ENCODE data around the gene MANEAL. TPM values are rescaled to one million over a fixed set of nuclear protein-coding genes. Genes with fewer than 3 reads are reported as not detected.

The MANEAL gene
- total RNA-seq, 3 donors from 2014 or later = 0.64 to 3.7 (median 2.9) TPM

DNA sequence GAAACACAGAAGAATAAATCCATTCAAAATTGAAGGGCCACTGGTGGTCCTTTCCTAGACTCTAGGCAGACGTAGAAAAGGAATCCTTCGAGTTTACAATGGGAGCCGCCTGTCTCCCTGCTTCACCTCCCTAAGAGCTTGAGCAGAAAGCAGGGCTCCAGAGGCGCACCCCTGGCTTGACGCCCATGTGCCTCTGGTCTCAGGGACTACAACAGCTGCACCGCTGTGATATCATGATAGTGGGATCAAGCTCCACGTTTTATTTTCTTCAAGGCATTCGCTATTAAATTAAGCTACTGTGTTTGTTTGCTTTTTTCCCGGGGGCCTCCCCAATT is 13.5 kb downstream of the MANEAL start:
- Histone ChIP-seq H3K4me3 (peak overlapping the region; percentile 88 to 98 (median 96)), H3K27me3 (no peaks in the 10 kb centered on the region), H3K36me3 (peaks cover 4% of the 10 kb centered on the region), H3K27ac (peak overlapping the region; percentile 93 to 98), H3K4me1 (peaks cover 4 to 14% of the 10 kb centered on the region in 2 donors), H3K9me3 (no peaks in the 10 kb centered on the region)
- intact Hi-C loops (cut with DNase I; ENCODE audit: low total_unique reads) = loop anchor here (5.0 kb wide), 1 partner anchor 1040 kb away; no protein-coding TSS in a partner anchor
- no peak for DNase-seq (ENCODE audit: low spot score in 2 of 2)
- no peak for TF ChIP-seq POLR2A (IDR thresholded peaks at IDR 0.05)
- TF ChIP-seq POLR2AphosphoS5 (IDR thresholded peaks at IDR 0.05) = no peak
- TF ChIP-seq, protein P1, sequence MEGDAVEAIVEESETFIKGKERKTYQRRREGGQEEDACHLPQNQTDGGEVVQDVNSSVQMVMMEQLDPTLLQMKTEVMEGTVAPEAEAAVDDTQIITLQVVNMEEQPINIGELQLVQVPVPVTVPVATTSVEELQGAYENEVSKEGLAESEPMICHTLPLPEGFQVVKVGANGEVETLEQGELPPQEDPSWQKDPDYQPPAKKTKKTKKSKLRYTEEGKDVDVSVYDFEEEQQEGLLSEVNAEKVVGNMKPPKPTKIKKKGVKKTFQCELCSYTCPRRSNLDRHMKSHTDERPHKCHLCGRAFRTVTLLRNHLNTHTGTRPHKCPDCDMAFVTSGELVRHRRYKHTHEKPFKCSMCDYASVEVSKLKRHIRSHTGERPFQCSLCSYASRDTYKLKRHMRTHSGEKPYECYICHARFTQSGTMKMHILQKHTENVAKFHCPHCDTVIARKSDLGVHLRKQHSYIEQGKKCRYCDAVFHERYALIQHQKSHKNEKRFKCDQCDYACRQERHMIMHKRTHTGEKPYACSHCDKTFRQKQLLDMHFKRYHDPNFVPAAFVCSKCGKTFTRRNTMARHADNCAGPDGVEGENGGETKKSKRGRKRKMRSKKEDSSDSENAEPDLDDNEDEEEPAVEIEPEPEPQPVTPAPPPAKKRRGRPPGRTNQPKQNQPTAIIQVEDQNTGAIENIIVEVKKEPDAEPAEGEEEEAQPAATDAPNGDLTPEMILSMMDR (IDR thresholded peaks at IDR 0.05) = no peak

- peak within 1 kb of the TSS; percentile 93 to 98 for H3K27ac ChIP-seq
- H3K27me3 ChIP-seq = no peaks in the 10 kb centered on the region
- peak; percentile 90 to 94 for DNase-seq (ENCODE audit: low spot score in 2 of 2)
- TF ChIP-seq, protein P1 (IDR thresholded peaks at IDR 0.05) = no peak
- TF ChIP-seq POLR2A (IDR thresholded peaks at IDR 0.05) (peak; percentile 68), POLR2AphosphoS5 (IDR thresholded peaks at IDR 0.05) (peak; percentile 87 to 92 (median 90))
- intact Hi-C loops (cut with DNase I; ENCODE audit: low total_unique reads) = loop anchor here (5.0 kb wide), 1 partner anchor 1040 kb away; no protein-coding TSS in a partner anchor
- no peaks in the 10 kb centered on the region for H3K9me3 ChIP-seq
- H3K36me3 ChIP-seq = peaks cover 4% of the 10 kb centered on the region
- peak within 1 kb of the TSS; percentile 88 to 98 (median 96) for H3K4me3 ChIP-seq
- peaks cover 4 to 14% of the 10 kb centered on the region in 2 donors for H3K4me1 ChIP-seq
These were observed 14.1 kb downstream of the MANEAL start, which contains the start of the genes C1orf122 and YRDC for GRCh38 chr1:37807555-37808368. TSS of gene C1orf122 (plus strand) at chr1:37807790. CDS start at chr1:37808405, 615 bp downstream. TSS of gene YRDC (minus strand) at chr1:37808208. CDS start at chr1:37808180, 28 bp downstream.

DNA sequence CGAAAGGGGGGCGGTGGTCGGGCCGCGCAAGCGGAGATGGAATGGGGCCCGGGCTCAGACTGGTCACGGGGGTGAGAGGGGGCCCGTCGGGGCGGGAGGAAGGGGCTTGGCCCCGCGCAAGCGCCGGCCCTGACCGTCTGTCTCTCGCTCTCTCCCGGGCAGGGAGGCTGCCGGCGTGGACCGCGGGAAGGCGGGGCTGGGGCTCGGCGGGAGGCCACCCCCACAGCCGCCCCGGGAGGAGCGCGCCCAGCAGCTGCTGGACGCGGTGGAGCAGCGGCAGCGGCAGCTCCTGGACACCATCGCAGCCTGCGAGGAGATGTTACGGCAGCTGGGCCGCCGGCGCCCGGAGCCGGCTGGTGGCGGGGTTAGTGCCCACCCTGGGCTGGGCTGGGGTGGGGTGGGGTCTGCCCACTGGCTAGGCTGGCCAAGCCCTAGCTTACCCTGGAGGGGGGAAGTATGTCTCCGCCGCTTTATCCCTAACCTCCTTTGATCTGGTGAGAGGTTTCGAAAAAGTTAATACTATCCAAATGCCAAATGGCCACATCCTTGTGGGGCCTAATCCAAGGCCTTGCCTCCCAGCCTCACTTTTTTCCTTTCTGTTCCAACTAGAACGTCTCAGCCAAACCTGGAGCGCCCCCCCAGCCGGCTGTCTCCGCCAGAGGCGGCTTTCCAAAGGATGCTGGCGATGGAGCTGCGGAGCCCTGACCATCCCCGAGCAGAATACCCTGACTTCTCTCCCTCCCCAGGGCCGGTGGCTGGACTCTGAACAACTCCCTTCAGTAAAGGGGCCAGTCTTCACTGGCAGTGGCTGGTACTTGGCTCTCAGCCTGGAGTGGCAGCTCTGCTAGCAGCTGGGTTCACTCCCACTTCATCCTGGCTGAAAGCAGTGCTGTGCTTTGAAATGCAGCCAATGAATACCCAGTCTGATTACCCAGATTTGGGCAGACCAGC is 15.0 kb downstream of the MANEAL start:
- no peaks in the 10 kb centered on the region for H3K27me3 ChIP-seq
- H3K4me1 ChIP-seq = peaks cover 4 to 14% of the 10 kb centered on the region in 2 donors
- peak overlapping the region; percentile 93 to 98 for H3K27ac ChIP-seq
- no peaks in the 10 kb centered on the region for H3K9me3 ChIP-seq
- TF ChIP-seq POLR2A (IDR thresholded peaks at IDR 0.05) = no peak
- no peak for TF ChIP-seq POLR2AphosphoS5 (IDR thresholded peaks at IDR 0.05)
- TF ChIP-seq, protein P1 (IDR thresholded peaks at IDR 0.05) = no peak
- H3K4me3 ChIP-seq = peak overlapping the region; percentile 88 to 98 (median 96)
- DNase-seq (ENCODE audit: low spot score in 2 of 2) = peak in 1 of 2 donors; percentile 30
- intact Hi-C loops (cut with DNase I; ENCODE audit: low total_unique reads) = loop anchor here (5.0 kb wide), 1 partner anchor 1039 kb away; no protein-coding TSS in a partner anchor
- H3K36me3 ChIP-seq = peaks cover 4% of the 10 kb centered on the region

DNA sequence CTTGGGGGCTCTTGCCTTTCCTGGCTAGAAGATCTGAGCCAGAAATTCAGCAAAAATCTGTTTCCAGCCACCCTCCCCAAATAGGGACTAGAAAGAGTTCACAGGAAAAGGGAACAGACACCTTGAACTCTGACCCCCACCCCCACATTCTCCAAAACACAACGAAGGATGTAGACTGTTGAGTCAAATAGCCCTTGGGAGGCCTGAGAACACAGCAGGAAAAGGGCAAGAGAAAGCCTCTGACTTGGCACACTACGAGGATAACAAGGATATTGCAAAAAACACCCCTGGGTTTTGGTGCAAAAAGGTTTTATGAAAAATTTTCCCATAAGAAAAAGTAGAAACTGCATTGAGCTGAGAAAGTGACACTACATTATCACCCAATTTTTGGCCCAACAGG is 16.3 kb downstream of the MANEAL start:
- Histone ChIP-seq H3K27ac (no peak overlapping the region), H3K27me3 (no peaks in the 10 kb centered on the region), H3K9me3 (no peaks in the 10 kb centered on the region), H3K4me3 (no peak overlapping the region), H3K36me3 (peaks cover 1% of the 10 kb centered on the region), H3K4me1 (peaks cover 4 to 14% of the 10 kb centered on the region in 2 donors)
- DNase-seq (ENCODE audit: low spot score in 2 of 2) = no peak
- intact Hi-C loops (cut with DNase I; ENCODE audit: low total_unique reads) = loop anchor here (5.0 kb wide), 1 partner anchor 1037 kb away; no protein-coding TSS in a partner anchor
- TF ChIP-seq, protein P1 (IDR thresholded peaks at IDR 0.05) = no peak
- TF ChIP-seq POLR2A (IDR thresholded peaks at IDR 0.05) (no peak), POLR2AphosphoS5 (IDR thresholded peaks at IDR 0.05) (no peak)

All from breast epithelium (tissue), 4 donors.